Stimulated activated CD8-positive, alpha-beta memory T cell treated with anti-CD3 and anti-CD28 coated beads, Interleukin-12 subunit alpha, Interleukin-12 subunit beta, amount 100 ng/mL, for 24 hours (primary cell): ENCODE results near the gene WARS2.
"Not testable (repeated sequence)": the region's sequence is repeated elsewhere in the genome, so short reads cannot be mapped to it uniquely, and the experiment has no call there.

Experiments
- DNase-seq: peaks from one replicate; pipeline ENCODE4 v3.0.0-alpha.2; 2020; ENCODE audit errors: extremely low read depth

WARS2 gene

DNA sequence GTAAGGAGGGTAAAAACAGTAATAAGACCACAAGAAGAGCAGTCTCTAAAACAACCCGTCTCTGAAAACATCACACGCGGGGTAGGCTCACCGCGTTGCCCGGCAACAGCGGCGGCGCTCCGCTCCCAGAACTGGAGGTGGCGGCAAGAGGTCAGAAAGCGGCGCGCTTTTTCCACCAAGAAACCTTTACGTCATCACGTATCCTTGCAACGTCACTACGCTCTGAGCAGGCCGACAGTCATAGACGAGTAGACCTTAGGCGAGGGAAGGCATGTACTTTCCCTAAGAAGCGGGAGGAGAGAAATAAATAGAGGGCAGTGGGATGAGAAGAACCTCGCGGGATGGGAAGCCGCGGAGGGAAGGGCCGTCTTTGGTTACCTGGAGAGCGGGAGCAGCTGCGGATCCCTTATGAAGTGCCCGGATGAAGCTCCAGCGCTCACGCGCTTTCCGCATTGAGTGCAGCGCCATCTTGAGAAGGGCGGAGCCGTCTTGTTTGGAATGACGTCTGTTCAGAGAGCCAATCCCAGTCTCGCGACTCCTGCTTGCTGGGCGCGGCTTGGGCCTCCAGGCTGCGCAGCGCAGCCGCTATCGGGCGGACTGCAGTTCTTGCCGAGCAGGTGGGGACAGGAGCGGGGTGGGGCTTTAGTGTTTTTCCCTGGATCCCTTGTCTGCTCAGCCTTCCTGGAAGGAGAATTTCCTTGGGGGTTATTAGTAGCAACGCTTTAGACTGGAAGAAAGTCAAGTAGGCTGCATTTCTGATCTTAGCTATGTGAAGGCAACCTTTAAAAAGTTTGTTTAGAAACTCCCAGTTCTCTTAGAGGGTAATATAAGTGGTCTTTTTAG, at the start of gene WARS2:
Gene WARS2, minus strand, starts transcription at position 477 of the 843 bp plus-strand sequence. Its CDS starts 9 bp downstream, at position 468.
- peak; percentile 78 for DNase-seq

DNA sequence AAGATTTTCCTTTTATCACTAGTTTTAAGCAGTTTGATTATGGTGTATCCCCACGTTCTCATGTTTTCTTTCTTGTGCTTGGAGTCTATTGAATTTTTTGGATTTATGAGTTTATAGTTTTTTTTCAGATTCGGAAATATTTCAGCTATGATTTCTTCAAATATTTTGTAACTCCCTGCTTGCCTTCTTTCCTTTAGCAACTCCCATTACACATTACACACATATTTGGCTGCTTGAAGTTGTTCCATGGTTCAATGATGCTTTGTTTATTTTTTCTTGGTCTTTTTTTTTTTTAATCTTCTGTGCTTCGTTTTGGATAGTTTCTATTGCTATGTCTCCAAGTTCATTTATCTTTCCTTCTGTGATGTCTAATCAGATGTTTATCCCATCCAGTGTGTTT, 48.5 kb upstream of the WARS2 start:
- DNase-seq: no peak

DNA sequence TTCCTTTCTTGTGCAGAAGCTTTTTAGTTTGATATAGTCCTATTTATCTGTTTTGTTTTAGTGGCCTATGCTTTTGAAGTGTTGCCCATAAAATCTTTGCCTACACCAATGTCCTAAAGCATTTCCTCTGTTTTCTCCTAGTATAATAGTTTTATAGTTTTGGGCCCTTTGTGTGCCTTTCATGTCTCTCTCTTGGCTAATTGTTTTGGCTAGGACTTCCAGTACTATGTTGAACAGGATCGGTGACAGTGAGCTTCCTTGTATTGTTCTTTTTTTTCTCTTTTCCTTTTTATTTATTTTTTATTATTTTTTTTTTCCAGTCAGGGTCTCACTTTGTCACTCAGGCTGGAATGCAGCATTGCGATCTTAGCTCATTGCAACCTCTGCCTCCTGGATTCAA, 47.0 kb upstream of the WARS2 start:
- no peak for DNase-seq

DNA sequence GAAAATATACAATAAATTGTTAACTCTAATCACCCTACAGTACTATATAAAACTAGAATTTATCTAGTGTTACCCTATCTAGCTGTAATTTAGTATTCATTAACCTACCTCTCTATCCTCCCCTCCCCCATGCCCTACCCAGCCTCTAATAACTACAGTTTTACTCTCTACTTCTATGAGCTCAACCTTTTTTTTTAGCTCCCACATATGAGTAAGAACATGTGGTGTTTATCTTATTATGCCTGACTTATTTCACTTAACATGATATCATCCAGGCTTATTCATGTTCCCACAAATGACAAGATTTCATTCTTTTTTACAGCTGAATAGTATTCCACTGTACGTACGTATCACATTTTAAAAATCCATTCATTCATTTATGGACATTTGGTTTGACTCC, 46.0 kb upstream of the WARS2 start:
- DNase-seq: no peak

DNA sequence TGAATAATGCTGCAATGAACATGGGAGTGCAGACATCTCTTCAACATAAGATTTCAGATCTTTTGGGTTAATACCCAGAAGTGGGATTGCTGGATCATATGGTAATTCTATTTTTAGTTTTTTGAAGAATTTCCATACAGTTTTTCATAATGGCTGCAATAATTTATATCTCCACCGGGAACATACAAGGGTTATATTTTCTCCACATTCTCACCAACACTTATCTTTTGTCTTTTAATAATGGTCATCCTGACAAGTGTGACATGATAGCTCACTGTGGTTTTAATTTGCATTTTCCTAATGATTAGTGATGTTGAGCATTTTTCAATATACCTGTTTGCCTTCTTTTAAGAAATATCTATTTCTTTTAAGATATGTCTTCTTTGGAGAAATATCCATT, 44.5 kb upstream of the WARS2 start:
- DNase-seq: no peak

DNA sequence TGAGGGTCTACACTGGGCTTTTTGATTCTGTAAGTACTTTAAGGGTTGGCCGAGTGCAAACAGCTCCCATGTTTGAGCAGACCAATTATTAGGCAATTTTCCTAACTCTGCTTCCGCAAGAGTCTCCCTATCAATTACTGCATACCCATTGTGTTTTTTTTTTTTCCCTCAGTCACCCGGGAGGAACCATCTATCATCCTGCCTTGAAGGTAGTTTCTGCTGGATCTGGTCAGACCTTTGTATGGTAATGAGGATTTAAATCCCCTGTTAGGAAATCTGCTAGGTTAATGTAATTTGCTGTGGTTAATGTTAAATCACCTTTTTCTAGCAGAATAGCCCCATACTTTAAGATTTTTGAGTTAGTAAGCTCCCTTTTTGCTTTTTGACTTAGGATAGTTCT, 40.8 kb upstream of the WARS2 start:
- no peak for DNase-seq

DNA sequence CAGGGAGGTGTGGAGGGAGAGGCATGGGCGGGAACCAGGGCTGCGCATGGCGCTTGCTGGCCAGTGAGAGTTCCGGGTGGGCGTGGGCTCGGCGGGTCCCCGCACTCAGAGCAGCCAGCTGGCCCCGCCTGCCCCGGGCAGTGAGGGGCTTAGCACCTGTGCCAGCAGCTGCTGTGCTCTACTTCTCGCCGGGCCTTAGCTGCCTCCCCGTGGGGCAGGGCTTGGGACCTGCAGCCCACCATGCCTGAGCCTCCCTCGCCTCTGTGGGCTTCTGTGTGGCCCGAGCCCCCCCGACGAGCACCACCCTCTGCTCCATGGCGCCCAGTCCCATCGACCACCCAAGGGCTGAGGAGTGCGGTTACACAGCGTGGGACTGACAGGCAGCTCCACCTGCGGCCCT, 38.6 kb upstream of the WARS2 start:
- DNase-seq: no peak

DNA sequence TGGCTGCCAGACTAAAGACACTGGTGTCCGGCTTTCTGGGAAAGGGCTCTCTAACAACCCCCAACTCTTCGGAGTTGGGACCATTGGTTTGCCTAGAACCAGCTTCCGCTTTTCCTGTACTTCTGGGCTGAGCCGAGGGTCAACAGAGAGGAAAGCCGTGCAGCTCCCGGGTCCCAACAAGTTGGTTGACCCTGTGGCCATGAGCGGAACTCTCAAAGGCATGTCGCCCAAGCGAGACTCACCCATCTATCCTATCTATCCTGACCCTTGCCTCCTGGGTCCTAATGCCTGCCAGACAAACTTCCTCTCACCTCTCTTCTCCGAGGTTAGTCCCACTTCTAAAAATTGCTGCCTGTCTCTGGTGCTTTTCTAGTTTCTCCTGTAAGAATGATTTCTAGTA, 32.5 kb upstream of the WARS2 start:
- DNase-seq: not testable (repeated sequence)

DNA sequence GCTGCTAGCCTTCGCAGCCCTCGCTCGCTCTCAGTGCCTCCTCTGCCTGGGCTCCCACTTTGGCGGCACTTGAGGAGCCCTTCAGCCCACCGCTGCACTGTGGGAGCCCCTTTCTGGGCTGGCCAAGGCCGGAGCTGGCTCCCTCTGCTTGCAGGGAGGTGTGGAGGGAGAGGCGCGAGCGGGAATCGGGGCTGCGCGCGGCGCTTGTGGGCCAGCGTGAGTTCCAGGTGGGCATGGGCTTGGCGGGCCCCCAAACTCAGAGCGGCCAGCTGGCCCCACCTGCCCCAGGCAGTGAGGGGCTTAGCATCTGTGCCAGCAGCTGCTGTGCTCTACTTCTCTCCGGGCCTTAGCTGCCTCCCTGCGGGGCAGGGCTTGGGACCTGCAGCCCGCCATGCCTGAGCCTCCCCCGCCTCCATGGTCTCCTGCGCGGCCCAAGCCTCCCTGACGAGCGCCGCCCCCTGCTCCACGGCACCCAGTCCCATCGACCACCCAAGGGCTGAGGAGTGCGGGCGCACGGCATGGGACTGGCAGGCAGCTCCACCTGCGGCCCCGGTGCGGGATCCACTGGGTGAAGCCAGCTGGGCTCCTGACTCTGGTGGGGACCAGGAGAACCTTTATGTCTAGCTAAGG, 31.0 kb upstream of the WARS2 start:
- not testable (repeated sequence) for DNase-seq

DNA sequence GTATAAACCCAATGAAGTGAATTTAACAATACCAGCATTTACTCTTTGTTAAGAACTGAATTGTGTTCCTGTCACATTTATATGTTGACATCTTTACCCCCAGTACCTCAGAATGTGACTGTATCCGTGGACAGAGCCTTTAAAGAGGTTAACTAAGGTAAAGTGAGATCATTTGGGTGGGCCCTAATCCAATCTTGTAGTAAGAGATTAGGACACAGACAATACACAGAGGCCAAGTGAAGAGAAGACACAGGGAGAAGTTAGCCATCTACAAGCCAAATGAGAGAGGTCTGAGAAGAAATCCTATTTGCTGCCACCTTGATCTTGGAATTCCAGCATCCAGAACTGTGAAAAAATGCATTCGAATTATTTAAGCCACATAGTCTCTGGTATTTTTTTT, 22.9 kb upstream of the WARS2 start:
- no peak for DNase-seq

DNA sequence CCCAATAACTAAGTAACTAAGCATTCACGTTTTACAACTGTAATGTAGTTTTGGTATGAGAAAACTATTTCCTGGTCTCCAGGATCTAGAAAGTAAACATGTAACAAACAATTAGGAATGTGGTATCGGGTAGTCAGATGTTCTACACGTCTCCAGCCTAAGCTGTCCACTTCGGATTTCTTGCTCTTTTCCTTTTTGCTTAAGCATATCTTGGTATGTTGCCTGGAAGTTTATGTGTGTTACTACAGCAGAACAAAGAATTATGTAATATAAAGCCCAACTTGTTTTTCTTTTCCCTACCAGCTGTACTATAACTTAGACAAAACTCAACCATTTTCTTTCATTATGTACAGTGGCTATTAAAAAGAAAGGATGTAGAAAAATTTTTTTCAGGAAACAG, 20.4 kb upstream of the WARS2 start:
- no peak for DNase-seq

DNA sequence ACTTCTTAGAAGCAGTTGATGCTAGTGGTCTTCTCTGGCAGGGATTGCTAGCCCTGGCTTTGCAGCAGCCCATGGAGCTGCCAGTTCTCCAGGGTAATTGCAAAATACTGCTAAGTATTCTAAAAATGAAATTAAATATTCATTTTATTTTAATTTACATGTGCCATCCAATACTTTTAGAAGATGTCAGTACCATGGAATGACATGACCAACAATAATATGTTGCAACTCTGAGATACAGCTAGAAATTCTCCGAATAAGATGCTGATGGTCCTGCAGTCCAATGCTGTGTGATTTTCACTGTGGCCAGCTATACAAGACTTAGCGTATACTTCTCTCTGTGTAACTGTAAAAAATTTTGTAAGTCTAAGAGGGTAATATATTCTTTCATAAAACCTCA, 20.0 kb upstream of the WARS2 start:
- DNase-seq: no peak

DNA sequence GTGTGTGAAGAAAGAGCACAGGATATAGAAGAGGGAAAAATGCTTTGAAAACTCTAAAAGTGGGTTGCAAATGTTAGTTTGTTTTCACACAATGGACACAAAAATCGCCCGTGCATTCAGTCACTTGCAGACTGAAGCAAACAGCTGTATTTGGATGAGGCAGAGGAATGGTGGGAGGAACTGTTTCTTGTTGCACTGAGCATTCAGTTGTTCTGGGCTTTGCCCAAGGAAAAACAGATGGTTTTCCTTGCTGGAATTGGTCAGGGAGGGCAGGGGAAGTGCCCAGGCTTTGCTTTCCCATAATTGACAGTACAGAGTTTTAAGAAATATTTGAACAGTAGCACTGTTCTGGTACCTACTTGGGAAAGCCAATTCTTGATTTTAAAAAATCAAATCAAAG, 19.5 kb upstream of the WARS2 start:
- no peak for DNase-seq

DNA sequence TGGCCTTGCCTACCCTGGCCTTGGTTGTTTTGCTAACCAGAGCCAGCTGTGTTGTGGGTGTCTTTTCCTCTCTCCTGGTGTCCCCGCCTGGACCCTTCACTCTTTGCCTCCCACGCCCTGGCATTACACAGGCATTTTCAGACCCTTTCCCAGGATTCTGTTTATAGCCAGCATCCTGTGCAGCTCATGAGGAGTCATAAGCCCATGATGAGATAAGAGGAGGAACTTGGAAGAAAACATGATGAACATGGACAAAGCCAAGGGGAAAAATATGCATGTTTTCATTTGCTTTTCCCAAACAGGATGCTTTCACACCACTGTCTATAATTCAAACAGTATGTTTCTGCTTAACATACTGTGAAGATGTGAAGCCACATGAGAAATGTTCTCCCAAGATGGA, 18.7 kb upstream of the WARS2 start:
- DNase-seq: no peak

DNA sequence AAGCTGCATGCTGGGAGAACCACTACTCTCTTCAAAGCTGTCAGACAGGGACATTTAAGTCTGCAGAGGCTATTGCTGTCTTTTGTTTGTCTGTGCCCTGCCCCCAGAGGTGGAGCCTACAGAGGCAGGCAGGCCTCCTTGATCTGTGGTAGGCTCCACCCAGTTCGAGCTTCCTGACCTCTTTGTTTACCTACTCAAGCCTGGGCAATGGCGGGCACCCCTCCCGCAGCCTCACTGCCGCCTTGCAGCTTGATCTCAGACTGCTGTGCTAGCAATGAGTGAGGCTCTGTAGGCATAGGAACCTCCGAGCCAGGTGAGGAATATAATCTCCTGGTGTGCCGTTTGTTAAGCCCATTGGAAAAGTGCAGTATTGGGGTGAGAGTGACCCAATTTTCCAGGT, 16.3 kb upstream of the WARS2 start:
- not testable (repeated sequence) for DNase-seq

DNA sequence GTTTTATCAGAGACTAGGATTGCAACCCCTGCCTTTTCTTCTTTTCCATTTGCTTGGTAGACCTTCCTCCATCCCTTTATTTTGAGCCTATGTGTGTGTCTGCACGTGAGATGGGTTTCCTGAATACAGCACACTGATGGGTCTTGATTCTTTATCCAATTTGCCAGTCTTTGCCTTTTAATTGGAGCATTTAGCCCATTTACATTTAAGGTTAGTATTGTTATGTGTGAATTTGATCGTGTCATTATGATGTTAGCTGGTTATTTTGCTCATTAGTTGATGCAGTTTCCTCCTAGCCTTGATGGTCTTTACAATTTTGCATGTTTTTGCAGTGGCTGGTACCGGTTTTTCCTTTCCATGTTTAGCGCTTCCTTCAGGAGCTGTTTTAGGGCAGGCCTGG, 14.6 kb upstream of the WARS2 start:
- DNase-seq: not testable (repeated sequence)

DNA sequence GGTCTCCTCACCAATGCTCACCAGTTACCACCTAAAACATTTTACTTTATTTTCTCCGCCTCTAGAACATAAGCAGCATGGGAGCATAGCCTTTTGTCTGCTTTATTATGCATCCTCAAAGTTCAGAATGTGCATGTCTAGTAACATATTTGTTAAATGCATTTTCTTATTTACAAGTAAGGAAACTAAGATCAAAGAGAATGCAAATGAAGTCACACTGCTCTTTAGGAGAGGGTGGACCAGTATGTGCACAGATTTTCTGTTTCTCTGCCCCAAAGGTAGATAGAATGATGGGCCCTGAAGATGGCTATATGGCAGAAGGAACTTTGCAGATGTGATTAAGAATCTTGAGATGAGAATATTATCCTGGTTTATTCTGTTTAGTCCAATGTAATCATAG, 9.7 kb upstream of the WARS2 start:
- DNase-seq: no peak

DNA sequence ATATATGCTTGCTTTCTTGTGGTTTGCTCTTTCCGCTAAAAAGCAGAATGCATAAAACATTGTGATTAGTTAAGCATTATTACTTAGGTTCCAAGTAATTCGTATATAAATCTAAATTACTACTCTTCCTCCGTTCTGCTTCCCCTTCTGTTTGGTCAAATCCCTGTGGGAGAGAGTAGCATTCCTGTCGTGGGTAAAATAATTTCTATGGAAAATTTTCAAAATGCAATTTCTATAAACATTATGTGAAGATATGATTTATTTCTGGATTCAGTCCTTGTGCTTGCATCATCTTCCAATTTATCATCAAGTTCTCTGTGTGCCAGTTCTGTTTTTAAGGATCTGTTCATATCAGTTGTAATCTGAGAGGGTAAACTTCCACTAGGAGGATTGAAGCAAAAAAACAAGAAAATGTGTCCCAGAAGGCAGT, 7.2 kb upstream of the WARS2 start:
- DNase-seq: no peak

DNA sequence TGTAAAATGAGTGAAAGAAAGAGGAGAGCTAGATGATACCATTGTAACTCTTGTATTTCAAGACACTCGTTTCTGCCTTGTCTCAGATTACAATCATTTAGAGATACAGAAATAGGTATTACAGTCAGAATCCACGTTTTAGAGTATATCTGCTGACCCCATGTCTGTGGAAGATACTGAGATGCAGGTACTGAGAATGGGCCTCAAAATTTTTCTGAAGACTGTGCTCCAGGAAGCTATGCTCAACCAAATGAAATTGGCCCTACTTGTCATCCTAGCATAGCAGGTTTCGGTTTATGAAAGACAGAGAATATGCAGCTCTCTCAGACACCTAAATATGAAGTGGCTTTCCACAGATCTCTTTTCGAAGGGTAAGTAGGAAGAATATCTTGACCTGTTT, 6.0 kb upstream of the WARS2 start:
- no peak for DNase-seq

DNA sequence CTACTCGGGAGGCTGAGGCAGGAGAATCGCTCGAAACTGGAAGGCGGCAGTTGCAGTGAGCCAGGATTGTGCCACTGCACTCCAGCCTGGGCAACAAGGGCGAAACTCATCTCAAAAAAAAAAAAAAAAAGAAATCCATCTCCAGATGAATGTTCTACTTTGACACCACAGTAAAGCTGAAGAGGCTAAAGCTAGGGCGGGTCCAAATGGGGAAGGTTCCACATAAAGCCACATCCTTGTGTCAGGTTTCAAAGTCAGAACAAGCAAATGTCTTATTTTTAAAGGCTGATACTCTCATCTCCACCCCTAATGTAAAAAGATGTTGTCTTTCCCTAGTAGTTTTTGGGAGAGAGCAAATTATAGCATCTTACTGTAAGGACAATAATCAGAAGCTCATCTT, 4.4 kb upstream of the WARS2 start:
- no peak for DNase-seq

DNA sequence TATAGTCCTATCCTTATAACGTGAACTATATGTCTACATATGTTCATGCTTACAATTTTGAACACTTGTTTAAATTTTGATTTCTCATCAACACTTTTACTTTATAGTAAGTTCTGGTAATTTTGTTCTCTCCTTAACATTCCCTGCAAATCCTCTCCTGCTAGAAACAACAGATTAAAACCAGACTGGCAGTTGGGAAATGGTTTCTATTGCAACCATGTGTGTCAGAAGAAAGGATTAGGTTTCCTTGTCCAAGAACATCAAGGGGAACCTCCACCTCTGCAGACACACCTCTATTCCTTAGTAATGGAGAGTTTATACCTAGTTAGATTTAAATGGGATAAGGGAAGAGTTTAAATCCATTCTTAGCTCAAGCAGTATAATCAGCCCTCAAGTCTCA, 3.3 kb upstream of the WARS2 start:
- DNase-seq: no peak

DNA sequence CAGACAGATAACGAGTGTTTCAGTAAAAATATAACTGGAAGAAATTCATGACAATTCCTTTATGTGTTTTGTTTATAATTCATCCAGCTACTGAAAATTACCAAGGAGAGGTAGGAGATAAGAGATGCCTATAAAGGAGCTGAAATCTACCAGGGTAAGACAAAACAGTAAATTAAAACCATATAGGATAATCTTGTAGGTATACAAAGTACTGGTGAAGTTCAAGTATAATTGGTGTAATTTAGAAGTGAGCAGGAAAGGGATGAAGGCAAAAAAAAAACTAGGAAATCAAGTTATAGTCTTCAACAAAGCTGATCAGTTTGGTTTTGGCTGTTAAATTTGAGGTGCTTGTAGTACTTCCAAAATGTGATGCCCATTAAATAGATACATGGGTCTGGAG, 1.2 kb upstream of the WARS2 start:
- no peak for DNase-seq

DNA sequence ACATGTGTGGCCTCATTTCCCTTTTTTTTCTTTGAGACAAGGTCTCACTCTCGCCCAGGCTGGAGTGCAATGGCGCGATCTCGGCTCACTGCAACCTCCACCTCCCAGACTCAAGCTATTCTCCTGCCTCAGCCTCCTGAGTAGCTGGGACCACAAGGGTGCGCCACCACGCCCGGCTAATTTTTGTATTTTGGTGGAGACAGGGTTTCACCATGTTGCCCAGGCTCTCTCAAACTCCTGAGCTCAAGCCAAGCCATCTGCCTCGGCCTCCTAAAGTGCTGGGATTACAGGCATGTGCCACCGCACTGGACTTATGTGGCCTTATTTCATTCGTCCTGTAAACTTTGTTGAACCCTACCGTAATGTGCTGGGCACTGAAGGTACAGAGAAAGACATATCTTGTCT, 569 bp upstream of the WARS2 start:
- DNase-seq: no peak

DNA sequence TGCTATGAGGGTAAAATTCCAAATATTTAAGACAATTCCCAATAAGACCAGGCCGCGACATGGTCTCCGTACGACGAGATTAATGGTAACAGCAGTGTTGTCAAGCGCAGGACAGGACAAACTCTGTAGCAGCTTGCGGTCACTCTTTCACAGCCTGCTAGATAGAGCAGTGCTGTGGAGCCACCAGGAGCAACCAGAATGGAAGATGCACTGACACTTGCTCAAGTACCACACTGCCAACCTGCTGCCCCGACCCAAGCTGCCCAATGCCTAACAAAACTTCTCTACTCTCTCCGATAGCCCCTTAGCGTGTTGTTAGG, 636 bp downstream of the WARS2 start:
- DNase-seq: no peak
